GM19455 (cell line): Measurements from ENCODE around the gene NCOA5.

Source experiments
- ATAC-seq: cut with Tn5 transposase; IDR thresholded peaks from one replicate; pipeline ENCODE4 v1.9.1; 2021; ENCODE audit not compliant: unreplicated experiment

NCOA5 gene

DNA sequence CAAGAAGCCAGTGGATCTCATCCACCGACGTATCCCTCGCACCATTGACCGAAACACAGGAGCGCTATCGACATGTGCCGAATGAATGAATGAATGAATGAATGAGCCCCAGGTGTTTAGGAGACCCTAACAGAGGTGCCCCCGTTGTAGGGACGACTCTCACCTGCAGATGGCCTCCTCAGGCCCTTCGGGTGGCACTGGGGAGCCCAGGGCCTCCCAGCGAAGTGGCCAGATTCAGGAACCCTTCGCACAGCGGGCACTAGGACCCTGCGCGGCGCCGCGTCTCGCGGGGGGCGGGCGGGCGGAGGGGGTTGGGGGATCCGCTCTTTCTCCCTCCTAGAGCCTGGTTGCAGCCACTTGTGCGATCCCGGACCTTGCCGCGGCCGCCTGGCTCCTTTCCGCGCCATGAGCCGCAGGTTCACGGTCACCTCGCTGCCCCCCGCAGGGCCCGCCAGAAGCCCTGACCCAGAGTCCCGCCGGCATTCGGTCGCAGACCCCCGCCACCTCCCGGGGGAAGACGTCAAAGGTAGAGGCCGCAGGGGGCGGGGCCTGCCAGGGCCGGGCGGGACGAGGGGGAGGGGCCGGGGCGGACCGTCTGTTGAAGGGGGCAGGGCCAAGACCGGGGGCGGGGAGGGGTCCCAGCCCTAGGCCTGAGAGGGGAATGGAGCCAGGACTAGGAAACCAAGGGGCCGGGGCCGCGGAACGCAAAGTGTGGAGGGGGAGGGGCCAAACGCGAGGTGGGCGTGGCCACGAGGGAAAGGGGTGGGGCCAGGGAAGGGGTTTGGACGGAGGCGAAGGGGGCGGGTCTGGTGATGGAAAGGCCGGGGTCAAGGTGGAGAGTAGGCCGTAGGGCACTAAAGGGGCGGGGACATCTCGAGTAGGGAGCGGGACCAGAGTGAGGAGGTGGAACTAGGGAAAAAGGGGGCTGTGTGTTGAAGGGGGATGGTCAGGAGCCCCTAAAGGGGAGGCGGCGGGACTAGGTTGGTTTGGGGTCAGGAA lies 68.1 kb downstream of the NCOA5 start:
- ATAC-seq: no peak

DNA sequence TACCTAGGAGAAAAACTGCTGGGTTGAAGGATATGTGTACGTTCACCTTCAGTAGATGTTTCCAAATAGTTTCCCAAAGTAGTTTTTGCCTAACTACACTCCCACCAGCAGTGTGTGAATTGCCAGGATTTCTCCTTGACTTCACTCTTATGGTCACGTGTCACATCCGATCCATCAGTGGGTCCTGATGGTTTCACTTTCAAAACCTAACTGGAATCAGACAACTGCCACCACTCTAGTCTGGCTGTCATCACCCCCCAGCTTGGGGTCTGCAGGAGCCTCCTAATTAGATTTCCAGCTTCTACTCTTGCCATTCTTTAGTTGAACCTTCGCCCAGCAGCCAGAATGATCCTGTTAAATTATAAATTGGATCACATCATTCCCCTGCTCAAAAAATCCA lies 69.2 kb downstream of the NCOA5 start:
- ATAC-seq: no peak

DNA sequence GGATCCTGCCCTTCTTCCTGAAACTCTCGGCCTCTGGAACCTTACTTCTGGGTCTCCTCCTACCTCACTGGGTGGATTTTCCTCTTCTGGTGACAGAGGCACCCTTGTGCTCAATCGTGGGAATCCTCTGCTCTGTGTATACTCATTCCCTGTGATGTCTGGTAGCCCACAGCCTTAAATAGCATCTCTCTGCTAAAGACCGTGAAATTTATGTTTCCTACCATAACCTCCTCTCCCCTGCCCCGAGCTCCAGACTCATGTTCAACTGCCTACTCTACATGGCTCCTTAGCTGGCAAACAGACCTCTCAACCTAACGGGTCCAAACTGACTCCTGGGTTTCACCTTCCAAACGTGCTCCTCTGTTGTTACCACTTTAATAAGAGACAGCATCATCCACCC lies 71.2 kb downstream of the NCOA5 start:
- no peak for ATAC-seq

DNA sequence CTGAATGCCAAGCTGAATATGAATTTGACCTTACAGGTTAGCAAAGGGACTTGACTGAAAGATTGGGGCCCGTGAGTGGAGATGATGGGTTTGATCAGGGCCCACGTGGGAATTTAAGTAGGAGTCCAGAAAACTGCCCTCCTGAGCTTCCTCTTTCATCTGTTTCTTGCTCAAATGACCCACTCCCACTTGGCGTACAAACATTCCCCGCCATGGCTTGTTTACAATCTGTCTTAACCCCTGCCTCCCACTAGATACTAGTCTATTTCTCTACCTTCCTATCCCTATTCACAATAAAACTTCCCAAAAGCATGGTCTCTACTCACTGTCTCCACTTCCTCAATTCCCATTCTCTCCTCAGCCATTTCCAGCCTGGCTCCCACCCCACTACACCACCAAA lies 71.7 kb downstream of the NCOA5 start:
- ATAC-seq: no peak

DNA sequence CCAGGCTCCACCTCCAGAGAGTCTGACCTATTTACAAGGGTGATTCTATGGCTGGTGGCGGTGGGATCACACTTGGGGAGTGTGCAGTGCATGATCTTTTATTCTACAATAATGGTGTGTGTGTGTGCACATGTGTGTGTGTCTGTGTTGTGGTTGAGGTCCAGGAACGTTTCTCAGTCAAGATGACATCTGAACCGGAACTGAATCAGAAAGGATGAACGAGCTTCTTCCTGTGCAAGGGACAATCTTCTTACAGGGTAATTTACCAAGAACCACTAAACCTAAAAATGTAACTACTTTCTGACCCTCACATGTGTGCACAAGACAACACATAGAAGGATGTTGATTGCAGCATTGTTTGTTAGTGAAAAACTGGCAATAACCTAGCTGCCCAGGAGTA lies 72.5 kb downstream of the NCOA5 start:
- ATAC-seq: no peak

DNA sequence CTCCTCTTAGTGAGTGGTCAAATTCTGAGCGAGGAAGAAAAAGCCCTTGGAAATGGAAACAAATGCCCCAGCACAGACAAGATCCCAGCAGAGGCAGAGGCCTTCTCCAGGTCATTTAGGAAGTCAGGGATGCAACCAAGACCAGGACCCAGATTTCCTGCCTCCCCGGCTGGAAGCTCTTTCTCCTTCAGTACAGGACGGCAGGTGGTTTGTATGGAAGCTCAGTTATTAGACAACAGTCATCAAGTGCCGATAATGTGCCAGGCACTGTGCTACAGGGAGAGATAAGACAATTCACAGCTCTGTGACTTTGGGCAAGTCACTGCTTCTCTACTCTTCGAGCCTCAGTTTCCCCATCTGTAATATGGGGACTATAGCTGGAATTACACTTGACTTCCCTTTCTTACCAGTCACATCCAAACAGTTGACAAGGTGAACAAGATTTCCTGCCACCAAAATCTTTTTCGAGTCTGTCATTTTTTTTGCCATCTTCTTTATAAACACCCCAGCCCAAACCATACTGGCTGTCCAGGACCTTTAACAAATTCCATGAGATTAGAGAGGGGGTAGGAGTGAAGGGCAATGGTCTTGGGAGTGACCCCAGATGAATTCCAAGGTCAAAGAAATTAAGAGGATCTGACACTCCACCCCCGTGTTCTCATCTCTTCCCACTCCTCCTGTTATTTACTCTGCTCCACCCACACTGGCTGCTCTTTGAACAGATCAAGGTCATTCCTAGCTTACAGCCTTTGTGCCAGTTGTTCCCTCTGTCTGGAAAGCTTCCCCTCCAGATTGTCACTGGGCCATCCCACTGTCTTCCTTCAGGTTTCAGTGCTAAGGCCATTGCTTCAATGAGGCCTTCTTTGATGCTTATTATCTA lies 75.0 kb downstream of the NCOA5 start:
- no peak for ATAC-seq

DNA sequence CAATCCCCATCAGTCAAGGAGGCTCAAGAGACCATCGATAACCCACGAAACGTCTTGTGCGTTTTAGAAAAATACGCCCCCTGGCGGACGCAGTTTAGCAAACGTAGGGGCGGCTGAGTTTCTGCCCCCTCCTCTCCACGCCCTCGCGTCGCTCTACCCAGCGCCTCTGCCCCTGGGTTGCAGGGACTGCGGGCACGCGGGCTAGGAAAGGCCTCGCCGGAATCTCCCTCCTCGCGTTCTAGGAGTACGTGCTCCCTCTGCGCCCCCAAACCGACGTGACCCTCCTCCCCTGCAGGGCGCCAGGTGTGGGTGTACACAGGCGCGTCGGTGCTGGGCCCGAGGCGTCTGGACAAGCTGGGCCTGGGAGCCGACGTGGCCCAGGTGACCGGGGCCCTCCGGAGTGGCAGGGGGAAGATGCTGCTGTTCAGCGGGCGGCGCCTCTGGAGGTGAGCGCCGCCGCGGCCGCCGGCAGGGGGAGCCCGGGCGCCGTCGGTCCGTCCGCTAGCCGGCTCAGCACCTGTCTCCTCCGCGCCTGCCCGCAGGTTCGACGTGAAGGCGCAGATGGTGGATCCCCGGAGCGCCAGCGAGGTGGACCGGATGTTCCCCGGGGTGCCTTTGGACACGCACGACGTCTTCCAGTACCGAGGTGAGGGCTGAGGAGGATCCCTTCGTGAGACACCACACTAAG lies 75.8 kb downstream of the NCOA5 start:
- ATAC-seq: no peak

DNA sequence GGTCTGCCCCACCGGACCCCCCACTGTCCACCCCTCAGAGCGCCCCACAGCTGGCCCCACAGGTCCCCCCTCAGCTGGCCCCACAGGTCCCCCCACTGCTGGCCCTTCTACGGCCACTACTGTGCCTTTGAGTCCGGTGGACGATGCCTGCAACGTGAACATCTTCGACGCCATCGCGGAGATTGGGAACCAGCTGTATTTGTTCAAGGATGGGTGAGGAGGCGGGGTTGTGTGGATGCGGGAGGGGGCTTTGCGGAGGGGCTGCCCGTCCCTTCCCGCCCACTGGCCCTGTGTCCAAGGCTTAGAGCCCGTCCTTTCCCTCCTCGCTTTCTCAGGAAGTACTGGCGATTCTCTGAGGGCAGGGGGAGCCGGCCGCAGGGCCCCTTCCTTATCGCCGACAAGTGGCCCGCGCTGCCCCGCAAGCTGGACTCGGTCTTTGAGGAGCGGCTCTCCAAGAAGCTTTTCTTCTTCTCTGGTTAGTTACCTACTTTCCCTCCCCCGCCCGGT lies 76.4 kb downstream of the NCOA5 start:
- ATAC-seq: no peak

DNA sequence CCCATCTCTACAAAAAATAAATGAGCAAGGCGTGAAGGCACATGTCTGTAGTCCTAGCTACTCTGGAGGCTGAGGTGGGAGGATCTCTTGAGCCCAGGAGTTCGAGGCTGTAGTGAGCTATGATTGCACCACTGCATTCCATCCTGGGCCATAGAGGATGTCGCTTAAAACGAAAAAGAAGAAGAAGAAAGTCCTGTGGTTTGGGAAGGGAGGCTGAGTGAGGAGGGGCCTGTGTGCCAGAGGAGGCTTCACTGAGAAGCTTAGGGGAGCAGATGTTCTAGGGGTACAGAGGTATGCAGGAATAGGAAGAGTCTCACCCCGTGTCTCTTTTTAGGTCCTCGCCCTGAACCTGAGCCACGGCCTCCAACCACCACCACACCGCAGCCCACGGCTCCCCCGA lies 76.8 kb downstream of the NCOA5 start:
- no peak for ATAC-seq

DNA sequence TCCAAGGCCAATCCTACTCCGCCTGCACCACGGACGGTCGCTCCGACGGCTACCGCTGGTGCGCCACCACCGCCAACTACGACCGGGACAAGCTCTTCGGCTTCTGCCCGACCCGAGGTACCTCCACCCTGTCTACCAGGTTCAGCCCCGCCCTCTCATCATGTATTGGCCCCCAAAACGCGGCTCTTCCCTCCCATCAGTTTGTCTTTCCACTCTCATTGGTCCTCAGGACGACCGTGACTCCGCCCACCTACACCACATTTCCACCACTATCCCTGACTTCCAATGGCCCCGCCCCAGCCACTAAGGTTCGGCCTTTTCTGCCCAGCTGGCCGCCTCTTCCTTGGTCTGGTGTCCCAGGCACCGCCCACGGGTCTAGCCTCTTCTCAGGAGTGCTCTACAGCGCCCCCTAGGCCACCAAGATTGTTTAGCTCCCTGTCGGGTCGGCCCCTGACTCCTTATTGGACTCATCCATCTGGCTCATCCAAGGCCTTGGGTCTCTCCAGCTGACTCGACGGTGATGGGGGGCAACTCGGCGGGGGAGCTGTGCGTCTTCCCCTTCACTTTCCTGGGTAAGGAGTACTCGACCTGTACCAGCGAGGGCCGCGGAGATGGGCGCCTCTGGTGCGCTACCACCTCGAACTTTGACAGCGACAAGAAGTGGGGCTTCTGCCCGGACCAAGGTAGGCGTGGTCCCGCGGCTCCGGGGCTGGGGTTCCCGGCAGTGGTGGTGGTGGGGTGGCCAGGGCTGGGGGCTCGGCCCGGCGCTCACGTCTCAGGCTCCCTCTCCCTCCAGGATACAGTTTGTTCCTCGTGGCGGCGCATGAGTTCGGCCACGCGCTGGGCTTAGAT lies 77.9 kb downstream of the NCOA5 start:
- ATAC-seq: no peak
